Measurements from ENCODE around the gene EWSR1. TPM values are rescaled to one million over a fixed set of nuclear protein-coding genes. Genes with fewer than 3 reads are reported as not detected.
"Not testable (repeated sequence)": the region's sequence is repeated elsewhere in the genome, so short reads cannot be mapped to it uniquely, and the experiment has no call there.

Gene EWSR1
- total RNA-seq, 2 experiments from 2014 or later, result 292 to 309 TPM

DNA sequence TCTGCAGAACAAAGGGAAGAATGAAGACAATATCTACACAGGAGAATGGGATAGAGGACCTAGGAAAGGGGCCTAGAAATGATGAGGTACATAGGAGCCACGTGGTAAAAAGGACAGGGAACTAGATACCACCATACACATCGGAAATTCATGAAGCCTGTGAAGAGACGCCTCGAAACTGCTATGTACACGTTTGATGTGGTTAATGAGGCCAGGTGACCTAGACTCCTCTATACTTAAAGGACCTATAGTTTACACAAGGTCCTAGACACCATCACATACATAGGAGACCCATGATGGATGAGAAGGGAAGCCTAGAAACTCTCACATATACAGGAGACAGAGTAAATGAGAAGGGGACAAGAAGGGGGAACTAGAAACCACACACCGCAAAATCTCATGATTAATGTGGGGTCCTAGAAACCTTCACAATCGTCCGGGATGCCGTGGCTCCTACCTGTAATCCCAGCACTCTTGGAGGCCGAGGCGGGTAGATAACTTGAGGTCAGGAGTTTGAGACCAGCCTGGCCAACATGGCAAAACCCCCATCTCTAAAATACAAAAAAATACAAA lies 24.1 kb upstream of the EWSR1 start:
- CTCF ChIA-PET, result no interaction called here
- intact Hi-C loops (cut with DNase I, micrococcal nuclease), result loop anchor here in 1 of 2 experiments (10.0 kb wide), 1 partner anchor 89 kb away; no protein-coding TSS in a partner anchor
- no peaks in the 10 kb centered on the region for H3K4me1 Mint-ChIP-seq (ENCODE audit: low read depth)

GRCh38 chr22:29244785-29245625 lies 23.1 kb upstream of the EWSR1 start:
- Mint-ChIP-seq H3K27ac (no peak overlapping the region), H3K9me3 (no peaks in the 10 kb centered on the region), H3K4me1 (ENCODE audit: low read depth) (no peaks in the 10 kb centered on the region), H3K36me3 (ENCODE audit: low read depth) (peaks cover 5% of the 10 kb centered on the region), H3K4me3 (no peak overlapping the region), H3K27me3 (peaks cover 19% of the 10 kb centered on the region)
- Histone ChIP-seq H3K27ac (ENCODE audit: low read depth in 1 of 2, low read length in 2 of 2) (no peak overlapping the region), H3K4me3 (ENCODE audit: low read length) (no peak overlapping the region), H3K4me1 (ENCODE audit: insufficient read depth, low read length) (peaks cover 4% of the 10 kb centered on the region), H3K27me3 (ENCODE audit: control insufficient read depth in 1 of 2, insufficient read depth in 2 of 2, low read length in 2 of 2) (no peaks in the 10 kb centered on the region), H3K36me3 (ENCODE audit: insufficient read depth, low read length) (no peaks in the 10 kb centered on the region), H3K9me3 (ENCODE audit: control insufficient read depth in 1 of 2, insufficient read depth in 1 of 2, low read length in 2 of 2) (peaks cover 6% of the 10 kb centered on the region in 2 experiments)
- TF ChIP-seq CTCF (IDR thresholded peaks at IDR 0.05), result no peak
- ChIA-PET POLR2A (interaction anchor here (0.6 to 1.2 kb wide), 3 partner anchors 10 to 616 kb away, joined by 3 to 4 read pairs (median 3); no protein-coding TSS in a partner anchor), CTCF (interaction anchor here (0.6 to 1.6 kb wide), 13 partner anchors 8 to 1440 kb away, joined by 3 to 9 read pairs (median 4); no protein-coding TSS in a partner anchor)
- DNase-seq, result no peak
- no peak for ATAC-seq (ENCODE audit: poor library complexity)
- intact Hi-C loops (cut with DNase I, micrococcal nuclease), result loop anchor here (1.0 to 10.0 kb wide), 4 partner anchors 90 to 390 kb away; no protein-coding TSS in a partner anchor

More for the DNA sequence above, 24.1 kb upstream of the EWSR1 start:
- H3K9me3 Mint-ChIP-seq, result peaks cover 3% of the 10 kb centered on the region
- Histone ChIP-seq H3K4me1 (ENCODE audit: insufficient read depth, low read length) (peaks cover 4% of the 10 kb centered on the region), H3K4me3 (ENCODE audit: low read length) (no peak overlapping the region), H3K9me3 (ENCODE audit: control insufficient read depth in 1 of 2, insufficient read depth in 1 of 2, low read length in 2 of 2) (peaks cover 6 to 12% of the 10 kb centered on the region in 2 experiments), H3K36me3 (ENCODE audit: insufficient read depth, low read length) (no peaks in the 10 kb centered on the region), H3K27me3 (ENCODE audit: control insufficient read depth in 1 of 2, insufficient read depth in 2 of 2, low read length in 2 of 2) (no peaks in the 10 kb centered on the region), H3K27ac (ENCODE audit: low read depth in 1 of 2, low read length in 2 of 2) (no peak overlapping the region)
- DNase-seq, result no peak
- POLR2A ChIA-PET, result no interaction called here
- H3K4me3 Mint-ChIP-seq, result no peak overlapping the region
- H3K27ac Mint-ChIP-seq, result no peak overlapping the region
- TF ChIP-seq CTCF (IDR thresholded peaks at IDR 0.05), result no peak
- peaks cover 19% of the 10 kb centered on the region for H3K27me3 Mint-ChIP-seq
- no peak for ATAC-seq (ENCODE audit: poor library complexity)
- H3K36me3 Mint-ChIP-seq (ENCODE audit: low read depth), result peaks cover 5% of the 10 kb centered on the region

DNA sequence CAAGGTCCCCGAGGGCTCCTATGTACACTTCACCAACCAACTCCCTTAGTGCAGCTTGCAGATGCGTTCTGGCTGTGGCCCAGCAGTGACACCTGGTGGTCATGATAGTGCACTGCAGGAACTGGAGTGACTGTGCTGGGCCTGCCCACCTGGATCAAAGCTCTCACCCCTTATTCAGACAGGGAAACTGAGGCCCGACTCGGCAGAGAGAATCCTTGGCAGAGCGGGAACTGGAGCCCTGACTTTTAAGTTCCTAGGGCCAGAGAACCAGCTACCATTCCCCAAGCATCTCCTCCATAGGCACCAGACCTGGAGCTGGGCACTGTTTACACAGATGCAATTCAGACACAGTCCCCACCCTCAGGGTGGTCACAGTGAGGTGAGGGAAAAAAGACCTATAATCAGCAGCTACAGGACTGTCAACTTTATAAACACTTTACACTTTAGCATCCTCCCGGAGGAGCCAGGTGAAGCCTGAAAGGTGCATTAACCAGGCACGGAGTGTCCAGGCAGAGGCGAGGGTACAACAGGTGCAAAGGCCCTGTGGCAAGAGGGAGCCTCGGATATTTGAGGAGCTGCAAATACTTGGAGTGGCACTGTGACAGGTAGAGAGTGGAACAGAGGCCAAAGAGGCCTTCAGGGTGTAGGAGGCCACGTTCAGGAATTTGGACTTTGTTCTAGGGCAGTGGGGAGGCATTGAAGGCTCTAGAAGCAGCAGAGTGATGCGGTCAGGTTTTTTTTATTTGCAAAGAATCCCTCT lies 22.3 kb upstream of the EWSR1 start:
- ChIA-PET POLR2A (interaction anchor here (0.6 to 1.2 kb wide), 3 partner anchors 11 to 617 kb away, joined by 3 to 4 read pairs (median 3); no protein-coding TSS in a partner anchor), CTCF (interaction anchor here (0.6 to 1.6 kb wide), 13 partner anchors 9 to 1439 kb away, joined by 3 to 9 read pairs (median 4); no protein-coding TSS in a partner anchor)
- Histone ChIP-seq H3K4me1 (ENCODE audit: insufficient read depth, low read length) (peaks cover 4% of the 10 kb centered on the region), H3K4me3 (ENCODE audit: low read length) (no peak overlapping the region), H3K27me3 (ENCODE audit: control insufficient read depth in 1 of 2, insufficient read depth in 2 of 2, low read length in 2 of 2) (no peaks in the 10 kb centered on the region), H3K36me3 (ENCODE audit: insufficient read depth, low read length) (no peaks in the 10 kb centered on the region), H3K9me3 (ENCODE audit: control insufficient read depth in 1 of 2, insufficient read depth in 1 of 2, low read length in 2 of 2) (peaks cover 6% of the 10 kb centered on the region in 2 experiments), H3K27ac (ENCODE audit: low read depth in 1 of 2, low read length in 2 of 2) (no peak overlapping the region)
- H3K27me3 Mint-ChIP-seq, result peaks cover 19% of the 10 kb centered on the region
- H3K4me3 Mint-ChIP-seq, result no peak overlapping the region
- H3K9me3 Mint-ChIP-seq, result no peaks in the 10 kb centered on the region
- H3K27ac Mint-ChIP-seq, result no peak overlapping the region
- peak; percentile 96 for TF ChIP-seq CTCF (IDR thresholded peaks at IDR 0.05)
- H3K4me1 Mint-ChIP-seq (ENCODE audit: low read depth), result no peaks in the 10 kb centered on the region
- H3K36me3 Mint-ChIP-seq (ENCODE audit: low read depth), result peaks cover 5% of the 10 kb centered on the region
- ATAC-seq (ENCODE audit: poor library complexity) (peak; percentile 95), DNase-seq (peak; percentile 49 to 78 (median 59))
- intact Hi-C loops (cut with DNase I, micrococcal nuclease), result loop anchor here (1.0 to 10.0 kb wide), 5 partner anchors 91 to 645 kb away; no protein-coding TSS in a partner anchor

GRCh38 chr22:29247891-29248290 lies 20.2 kb upstream of the EWSR1 start:
- H3K27ac Mint-ChIP-seq; H3K27ac ChIP-seq (ENCODE audit: low read depth in 1 of 2, low read length in 2 of 2); ATAC-seq (ENCODE audit: poor library complexity); H3K4me1 ChIP-seq (ENCODE audit: insufficient read depth, low read length); H3K4me3 Mint-ChIP-seq; H3K9me3 ChIP-seq (ENCODE audit: control insufficient read depth in 1 of 2, insufficient read depth in 1 of 2, low read length in 2 of 2); H3K4me3 ChIP-seq (ENCODE audit: low read length); H3K9me3 Mint-ChIP-seq; H3K4me1 Mint-ChIP-seq (ENCODE audit: low read depth); H3K27me3 ChIP-seq (ENCODE audit: control insufficient read depth in 1 of 2, insufficient read depth in 2 of 2, low read length in 2 of 2); POLR2A ChIA-PET; H3K36me3 Mint-ChIP-seq (ENCODE audit: low read depth); H3K36me3 ChIP-seq (ENCODE audit: insufficient read depth, low read length); DNase-seq: not testable (repeated sequence)
- CTCF ChIA-PET, result interaction anchor here (1.2 kb wide), 1 partner anchor 25 kb away, joined by 4 read pairs; no protein-coding TSS in a partner anchor
- intact Hi-C loops (cut with DNase I, micrococcal nuclease), result loop anchor here in 1 of 2 experiments (2.0 to 10.0 kb wide), 3 partner anchors 93 to 647 kb away; no protein-coding TSS in a partner anchor
- H3K27me3 Mint-ChIP-seq, result peaks cover 19% of the 10 kb centered on the region

All from CD4-positive, alpha-beta T cell (primary cell).